GM04503 (cell line): ENCODE results near the gene FLNB.

Experiments used
- DNase-seq: peaks from one replicate; pipeline ENCODE4 v3.0.0-alpha.2; 2012; ENCODE audit warnings: low read depth

Gene FLNB

GRCh38 chr3:58010562-58010961 is 2.3 kb downstream of the FLNB start:
- no peak for DNase-seq

GRCh38 chr3:58011580-58011979 is 3.4 kb downstream of the FLNB start:
- no peak for DNase-seq

GRCh38 chr3:58012302-58012701 is 4.1 kb downstream of the FLNB start:
- DNase-seq, result no peak

GRCh38 chr3:58013099-58013498 is 4.9 kb downstream of the FLNB start:
- no peak for DNase-seq

GRCh38 chr3:58013973-58014649 is 5.9 kb downstream of the FLNB start:
- DNase-seq, result peak; percentile 95

GRCh38 chr3:58015520-58015915 is 7.3 kb downstream of the FLNB start:
- DNase-seq, result no peak

- DNase-seq, result no peak
Measured at GRCh38 chr3:58016710-58017109, 8.5 kb downstream of the FLNB start.

GRCh38 chr3:58018892-58019742 is 10.9 kb downstream of the FLNB start:
- DNase-seq, result no peak

- no peak for DNase-seq
Measured at GRCh38 chr3:58020783-58021071, 12.5 kb downstream of the FLNB start.

- DNase-seq, result no peak
Measured at GRCh38 chr3:58021072-58021959, 13.1 kb downstream of the FLNB start.

- DNase-seq, result no peak
Measured at GRCh38 chr3:58021962-58022361, 13.7 kb downstream of the FLNB start.

- DNase-seq, result no peak
Measured at GRCh38 chr3:58022490-58022889, 14.3 kb downstream of the FLNB start.

GRCh38 chr3:58023531-58023930 is 15.3 kb downstream of the FLNB start:
- no peak for DNase-seq

GRCh38 chr3:58025406-58025805 is 17.2 kb downstream of the FLNB start:
- DNase-seq, result no peak

GRCh38 chr3:58025837-58026569 is 17.8 kb downstream of the FLNB start:
- no peak for DNase-seq

GRCh38 chr3:58026598-58026997 is 18.4 kb downstream of the FLNB start:
- DNase-seq, result no peak

- no peak for DNase-seq
Measured at GRCh38 chr3:58027704-58028317, 19.6 kb downstream of the FLNB start.

GRCh38 chr3:58028902-58029301 is 20.7 kb downstream of the FLNB start:
- DNase-seq, result no peak

GRCh38 chr3:58029842-58030584 is 21.8 kb downstream of the FLNB start:
- DNase-seq, result no peak

- no peak for DNase-seq
Measured at GRCh38 chr3:58032186-58032585, 24.0 kb downstream of the FLNB start.
